Progenitor cell of endocrine pancreas (in vitro differentiated cells): ENCODE measurements around the gene PACS2. TPM values are rescaled to one million over a fixed set of nuclear protein-coding genes. Genes with fewer than 3 reads are reported as not detected.

ENCODE experiments used
- DNase-seq: peaks from one replicate; pipeline ENCODE4 v3.0.0; 2021; ENCODE audit warnings: low spot score; ENCODE audit not compliant: unreplicated experiment
- H3K27ac Mint-ChIP-seq: 2 replicates; pipeline ENCODE4 v1.8.0; 2021; ENCODE audit warnings: mild to moderate bottlenecking, moderate library complexity, mixed read lengths
- H3K27me3 Mint-ChIP-seq: 2 replicates; pipeline ENCODE4 v1.8.0; 2021; ENCODE audit warnings: mixed read lengths
- H3K36me3 Mint-ChIP-seq: 2 replicates; pipeline ENCODE4 v1.8.0; 2022; ENCODE audit warnings: mixed read lengths; ENCODE audit not compliant: insufficient read depth
- H3K4me1 Mint-ChIP-seq: 2 replicates; pipeline ENCODE4 v1.8.0; 2021; ENCODE audit warnings: low read depth, mixed read lengths
- H3K4me3 Mint-ChIP-seq: 2 replicates; pipeline ENCODE4 v1.8.0; 2021; ENCODE audit warnings: low read depth, mild to moderate bottlenecking, moderate library complexity, mixed read lengths
- H3K9me3 Mint-ChIP-seq: 2 replicates; pipeline ENCODE4 v1.8.0; 2021; ENCODE audit warnings: low read depth, mixed read lengths
- total RNA-seq: library from RNA; stranded (reverse); gene quantifications from 2 replicates; pipeline ENCODE4 v1.2.1, GENCODE V29; 2021
- TF ChIP-seq, protein P1 (sequence below): fragments of 200-600 bp; sonication (generic); IDR thresholded peaks from one replicate; pipeline ENCODE4 v1.5.0; 2021; ENCODE audit warnings: antibody characterized with exemption, mild to moderate bottlenecking; ENCODE audit not compliant: unreplicated experiment

Gene PACS2
- total RNA-seq, 1 donor from 2014 or later = 193 TPM

DNA sequence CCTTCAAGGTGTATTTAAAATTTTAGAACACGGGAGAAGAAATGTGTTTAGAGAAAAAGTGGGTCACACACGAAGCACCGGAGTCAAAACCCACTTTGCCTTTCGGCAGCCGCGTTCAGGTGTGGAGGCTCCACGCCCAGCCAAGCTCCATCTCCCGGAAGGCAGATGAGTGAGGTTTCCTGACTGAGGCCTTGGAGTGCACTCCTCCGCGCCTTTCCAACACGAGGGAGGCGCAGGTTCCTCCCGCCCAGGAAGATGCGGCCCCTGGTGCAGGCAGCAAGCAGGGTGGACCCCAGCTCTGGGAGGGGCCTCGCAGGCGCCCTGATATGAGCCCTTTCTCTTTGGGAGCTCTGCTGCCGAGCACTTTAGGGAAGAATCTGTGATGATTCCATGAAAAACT is 127.6 kb downstream of the PACS2 start:
- DNase-seq = no peak
- peaks cover 7% of the 10 kb centered on the region for H3K36me3 Mint-ChIP-seq
- H3K4me1 Mint-ChIP-seq = no peaks in the 10 kb centered on the region
- TF ChIP-seq, protein P1, sequence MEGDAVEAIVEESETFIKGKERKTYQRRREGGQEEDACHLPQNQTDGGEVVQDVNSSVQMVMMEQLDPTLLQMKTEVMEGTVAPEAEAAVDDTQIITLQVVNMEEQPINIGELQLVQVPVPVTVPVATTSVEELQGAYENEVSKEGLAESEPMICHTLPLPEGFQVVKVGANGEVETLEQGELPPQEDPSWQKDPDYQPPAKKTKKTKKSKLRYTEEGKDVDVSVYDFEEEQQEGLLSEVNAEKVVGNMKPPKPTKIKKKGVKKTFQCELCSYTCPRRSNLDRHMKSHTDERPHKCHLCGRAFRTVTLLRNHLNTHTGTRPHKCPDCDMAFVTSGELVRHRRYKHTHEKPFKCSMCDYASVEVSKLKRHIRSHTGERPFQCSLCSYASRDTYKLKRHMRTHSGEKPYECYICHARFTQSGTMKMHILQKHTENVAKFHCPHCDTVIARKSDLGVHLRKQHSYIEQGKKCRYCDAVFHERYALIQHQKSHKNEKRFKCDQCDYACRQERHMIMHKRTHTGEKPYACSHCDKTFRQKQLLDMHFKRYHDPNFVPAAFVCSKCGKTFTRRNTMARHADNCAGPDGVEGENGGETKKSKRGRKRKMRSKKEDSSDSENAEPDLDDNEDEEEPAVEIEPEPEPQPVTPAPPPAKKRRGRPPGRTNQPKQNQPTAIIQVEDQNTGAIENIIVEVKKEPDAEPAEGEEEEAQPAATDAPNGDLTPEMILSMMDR = no peak
- H3K9me3 Mint-ChIP-seq = no peaks in the 10 kb centered on the region
- no peaks in the 10 kb centered on the region for H3K27me3 Mint-ChIP-seq
- H3K27ac Mint-ChIP-seq = no peak overlapping the region
- H3K4me3 Mint-ChIP-seq = no peak overlapping the region

DNA sequence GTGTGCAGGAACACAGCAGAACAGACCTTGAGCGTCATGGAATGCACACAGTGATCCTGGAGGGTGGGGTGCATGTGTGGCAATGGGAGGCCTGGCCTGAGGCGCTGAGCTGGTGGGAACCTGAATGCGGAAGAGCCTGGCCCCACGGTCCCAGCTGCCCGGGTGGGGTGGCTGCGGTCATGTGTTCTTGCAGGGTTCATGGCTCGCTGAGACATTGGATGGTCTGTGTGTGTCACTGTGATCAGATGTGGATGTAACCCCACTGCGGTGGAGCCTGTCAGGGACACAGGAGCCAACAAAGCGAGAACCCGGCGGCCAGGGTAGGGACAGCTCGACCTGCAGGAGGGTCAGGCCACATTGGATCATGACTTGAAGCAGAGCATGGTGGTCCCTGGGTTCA is 128.3 kb downstream of the PACS2 start:
- peaks cover 7% of the 10 kb centered on the region for H3K36me3 Mint-ChIP-seq
- no peak overlapping the region for H3K4me3 Mint-ChIP-seq
- no peak for DNase-seq
- H3K9me3 Mint-ChIP-seq = no peaks in the 10 kb centered on the region
- no peaks in the 10 kb centered on the region for H3K27me3 Mint-ChIP-seq
- peak overlapping the region; percentile 13 for H3K27ac Mint-ChIP-seq
- no peaks in the 10 kb centered on the region for H3K4me1 Mint-ChIP-seq
- TF ChIP-seq, protein P1 = no peak

DNA sequence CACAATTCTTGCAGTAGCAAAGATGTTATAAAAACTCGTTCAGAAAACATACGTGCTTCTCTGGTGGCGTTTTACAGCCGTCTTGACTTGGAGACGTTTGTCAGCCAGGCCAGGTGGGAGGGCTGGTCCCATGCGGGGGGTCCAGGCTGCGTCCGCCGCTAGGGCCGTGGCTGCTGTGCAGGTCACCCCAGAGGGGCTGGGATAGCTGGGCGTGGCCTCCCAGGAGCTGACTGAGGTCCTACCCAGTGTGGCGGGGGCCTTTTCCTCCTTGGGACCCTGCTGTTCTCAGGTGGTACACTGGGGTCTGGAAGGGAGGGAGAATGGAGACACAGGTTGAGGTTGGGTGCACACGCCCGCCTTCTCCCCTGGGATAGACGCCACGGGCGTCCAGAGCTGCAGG is 130.3 kb downstream of the PACS2 start:
- no peaks in the 10 kb centered on the region for H3K4me1 Mint-ChIP-seq
- no peak overlapping the region for H3K4me3 Mint-ChIP-seq
- no peaks in the 10 kb centered on the region for H3K27me3 Mint-ChIP-seq
- no peaks in the 10 kb centered on the region for H3K9me3 Mint-ChIP-seq
- H3K27ac Mint-ChIP-seq = no peak overlapping the region
- TF ChIP-seq, protein P1 = no peak
- DNase-seq = no peak
- peaks cover 7% of the 10 kb centered on the region for H3K36me3 Mint-ChIP-seq

DNA sequence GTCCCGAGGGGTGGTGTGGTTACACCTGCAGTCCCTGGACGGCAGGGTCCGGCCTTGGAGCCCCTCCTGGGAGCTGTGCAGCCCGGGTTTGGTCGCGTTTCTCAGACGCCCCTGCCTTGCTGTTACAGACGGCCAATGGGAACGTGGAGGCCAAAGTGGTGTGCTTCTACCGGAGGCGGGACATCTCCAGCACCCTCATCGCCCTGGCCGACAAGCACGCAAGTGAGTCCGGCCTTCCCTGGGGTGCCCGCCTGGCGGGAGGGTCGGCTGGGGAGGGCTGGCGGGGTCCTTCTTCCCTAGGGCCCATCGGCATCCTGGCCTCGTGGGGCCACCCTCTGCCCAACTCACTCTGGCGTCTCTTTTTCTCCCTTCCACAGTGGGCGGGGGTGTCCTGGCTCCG is 130.7 kb downstream of the PACS2 start:
- DNase-seq = no peak
- TF ChIP-seq, protein P1 = no peak
- Mint-ChIP-seq H3K9me3 (no peaks in the 10 kb centered on the region), H3K36me3 (peaks cover 7% of the 10 kb centered on the region), H3K27ac (no peak overlapping the region), H3K27me3 (no peaks in the 10 kb centered on the region), H3K4me3 (no peak overlapping the region), H3K4me1 (no peaks in the 10 kb centered on the region)

DNA sequence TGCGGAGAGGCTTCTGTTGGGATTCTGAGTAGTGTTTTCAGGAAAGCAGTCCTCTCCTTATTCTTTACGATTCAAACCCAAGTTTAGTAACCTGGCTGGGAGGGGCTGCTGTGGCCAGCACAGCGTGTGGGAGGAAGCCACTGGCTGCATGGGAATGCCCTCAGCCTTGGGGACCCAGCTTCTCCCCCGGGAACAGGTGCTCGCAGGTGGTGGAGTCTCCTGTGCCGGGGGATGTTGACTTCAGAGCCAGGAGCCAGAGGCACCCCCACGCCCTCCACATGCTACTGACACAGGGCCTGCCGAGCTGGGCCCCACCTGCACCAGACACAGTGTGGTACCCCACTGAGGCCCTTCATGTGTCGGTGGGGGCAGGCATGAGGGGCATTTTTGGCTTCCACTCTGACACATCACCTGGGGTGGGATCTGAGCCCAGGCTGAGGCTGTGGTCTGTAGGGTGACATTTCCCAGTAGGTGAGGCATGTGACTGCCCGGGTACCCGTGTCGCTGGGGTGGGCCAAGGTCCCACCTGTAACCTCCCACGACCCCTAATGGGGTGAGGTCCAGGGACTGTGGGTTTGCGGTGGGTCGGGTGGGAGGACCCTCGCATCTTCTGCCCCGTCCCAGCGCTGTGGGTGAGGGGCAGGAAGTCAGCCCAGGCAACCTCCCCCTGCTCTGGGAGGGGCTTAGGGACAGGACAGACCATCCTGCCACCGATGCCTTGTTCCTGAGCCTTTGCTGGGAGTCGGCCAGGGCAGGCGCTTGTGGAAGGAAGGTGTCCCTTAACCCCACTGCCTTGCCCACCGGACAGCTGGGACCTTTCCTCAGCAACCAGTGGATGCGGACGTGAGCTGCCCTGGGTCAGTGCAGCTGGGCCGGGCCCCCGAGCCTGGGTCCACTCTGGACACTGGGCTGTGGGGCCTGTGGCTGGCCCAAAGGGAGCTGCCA is 131.6 kb downstream of the PACS2 start:
- Mint-ChIP-seq H3K4me3 (no peak overlapping the region), H3K27me3 (no peaks in the 10 kb centered on the region), H3K4me1 (no peaks in the 10 kb centered on the region), H3K36me3 (peaks cover 7% of the 10 kb centered on the region), H3K9me3 (no peaks in the 10 kb centered on the region), H3K27ac (no peak overlapping the region)
- DNase-seq = no peak
- TF ChIP-seq, protein P1 = no peak
